ENCODE results near the gene GPA33. TPM values are rescaled to one million over a fixed set of nuclear protein-coding genes. Genes with fewer than 3 reads are reported as not detected.
"Not testable (repeated sequence)": the region's sequence is repeated elsewhere in the genome, so short reads cannot be mapped to it uniquely, and the experiment has no call there.

GPA33 gene
- polyA plus RNA-seq, 3 donors from 2014 or later: 6.7 to 23.8 (median 7.7) TPM

DNA sequence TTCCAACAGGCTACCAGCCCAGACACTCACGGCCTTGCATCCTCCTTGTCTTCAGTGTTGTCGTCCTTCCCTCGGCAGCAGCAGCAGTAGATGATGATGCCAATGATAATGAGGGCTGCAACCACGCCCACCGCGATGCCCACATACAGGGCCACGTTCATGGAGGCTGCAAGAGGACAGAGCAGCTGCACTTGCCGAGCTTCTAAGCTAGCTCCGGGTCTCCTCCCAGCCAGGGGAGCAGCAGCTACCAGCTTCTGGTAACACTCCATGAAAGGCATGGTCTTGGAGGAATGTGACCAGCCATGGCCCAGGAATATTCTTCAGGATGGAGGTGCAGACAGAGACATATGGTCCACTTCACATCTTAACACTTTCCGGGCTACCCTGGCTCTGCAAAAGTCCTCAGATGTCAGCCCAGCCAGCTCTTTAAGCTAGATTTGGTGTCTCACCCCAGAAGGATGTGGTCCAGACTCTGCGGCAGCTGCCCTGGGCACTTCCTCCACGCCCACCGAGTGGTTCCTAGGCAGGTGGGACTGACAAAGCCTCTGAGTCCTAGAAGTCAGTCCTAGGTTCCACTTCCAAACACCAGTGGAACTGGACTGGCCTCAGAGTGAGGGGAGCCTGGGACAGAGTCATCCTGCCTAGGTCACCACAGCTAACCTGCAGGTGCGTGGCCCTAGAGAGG, 35.1 kb downstream of the GPA33 start:
- H3K9me3 Mint-ChIP-seq: no peaks in the 10 kb centered on the region
- peaks cover 4 to 12% (median 9%) of the 10 kb centered on the region in 3 donors for H3K36me3 Mint-ChIP-seq
- peak in 2 of 3 donors; percentile 27 to 32 for DNase-seq
- peaks cover 22 to 30% of the 10 kb centered on the region in 2 donors for H3K4me1 Mint-ChIP-seq
- peaks cover 0 to 2% (median 0%) of the 10 kb centered on the region in 3 donors for H3K27me3 Mint-ChIP-seq (ENCODE audit: low read depth in 3 of 3)
- peak overlapping the region in 1 of 6 donors; percentile 79 for H3K27ac Mint-ChIP-seq
- H3K4me3 Mint-ChIP-seq: peak overlapping the region in 1 of 5 donors; percentile 49

DNA sequence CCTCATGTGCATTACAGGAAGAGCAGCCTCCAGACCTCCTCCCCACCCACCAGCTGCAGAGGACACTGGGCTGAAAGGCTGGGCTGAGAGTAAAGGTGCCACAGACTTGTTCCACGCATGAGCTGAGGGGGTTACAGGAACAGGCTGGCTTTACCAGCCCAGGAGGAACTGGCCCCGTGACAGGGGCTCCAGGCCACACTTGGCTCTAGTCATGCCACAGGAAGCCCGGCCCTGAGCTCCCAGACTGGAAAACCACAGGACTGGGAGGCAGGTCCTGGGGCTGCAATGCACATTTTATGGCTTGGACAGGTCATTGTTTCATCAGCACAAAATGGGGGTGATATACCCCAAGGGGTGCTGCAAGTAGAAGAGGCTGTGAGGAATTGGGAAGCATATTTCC, 35.6 kb downstream of the GPA33 start:
- Mint-ChIP-seq H3K4me1 (peaks cover 22 to 30% of the 10 kb centered on the region in 2 donors), H3K4me3 (peak overlapping the region in 1 of 5 donors; percentile 49), H3K36me3 (peaks cover 4 to 12% (median 9%) of the 10 kb centered on the region in 3 donors), H3K27me3 (ENCODE audit: low read depth in 3 of 3) (peaks cover 0 to 2% (median 0%) of the 10 kb centered on the region in 3 donors), H3K27ac (no peak overlapping the region), H3K9me3 (no peaks in the 10 kb centered on the region)
- no peak for DNase-seq

- no peak overlapping the region for H3K27ac Mint-ChIP-seq
- DNase-seq: no peak
- no peak overlapping the region for H3K4me3 Mint-ChIP-seq
- H3K27me3 Mint-ChIP-seq (ENCODE audit: low read depth in 3 of 3): peaks cover 0 to 2% (median 0%) of the 10 kb centered on the region in 3 donors
- H3K9me3 Mint-ChIP-seq: no peaks in the 10 kb centered on the region
- H3K4me1 Mint-ChIP-seq: peaks cover 16 to 24% of the 10 kb centered on the region in 2 donors
- peaks cover 4 to 12% (median 9%) of the 10 kb centered on the region in 3 donors for H3K36me3 Mint-ChIP-seq
Observed at GRCh38 chr1:167052389-167052788, 37.8 kb downstream of the GPA33 start.

DNA sequence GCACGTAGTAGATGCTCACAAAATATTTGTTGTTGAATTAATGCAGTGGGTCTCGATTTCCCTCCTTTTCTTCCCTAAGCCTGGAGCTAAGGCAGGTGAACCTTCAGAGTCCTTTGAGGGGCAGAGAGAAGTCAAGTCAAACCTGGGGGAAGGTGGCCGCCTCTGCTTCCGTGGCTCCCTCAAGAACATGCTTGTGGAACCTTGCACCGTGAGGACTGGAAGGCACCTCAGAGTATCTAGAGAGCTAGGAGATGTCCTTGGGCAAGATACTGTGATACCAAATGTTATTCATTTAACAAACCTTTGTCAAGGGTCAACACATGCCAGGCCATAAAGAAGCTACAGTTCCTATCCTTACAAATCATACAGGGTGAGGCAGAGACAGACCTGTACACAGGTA, 38.3 kb downstream of the GPA33 start:
- no peak for DNase-seq
- Mint-ChIP-seq H3K27me3 (ENCODE audit: low read depth in 3 of 3) (peaks cover 0 to 2% (median 0%) of the 10 kb centered on the region in 3 donors), H3K36me3 (peaks cover 4 to 12% (median 9%) of the 10 kb centered on the region in 3 donors), H3K27ac (no peak overlapping the region), H3K4me1 (peaks cover 16 to 24% of the 10 kb centered on the region in 2 donors), H3K9me3 (no peaks in the 10 kb centered on the region), H3K4me3 (no peak overlapping the region)

DNA sequence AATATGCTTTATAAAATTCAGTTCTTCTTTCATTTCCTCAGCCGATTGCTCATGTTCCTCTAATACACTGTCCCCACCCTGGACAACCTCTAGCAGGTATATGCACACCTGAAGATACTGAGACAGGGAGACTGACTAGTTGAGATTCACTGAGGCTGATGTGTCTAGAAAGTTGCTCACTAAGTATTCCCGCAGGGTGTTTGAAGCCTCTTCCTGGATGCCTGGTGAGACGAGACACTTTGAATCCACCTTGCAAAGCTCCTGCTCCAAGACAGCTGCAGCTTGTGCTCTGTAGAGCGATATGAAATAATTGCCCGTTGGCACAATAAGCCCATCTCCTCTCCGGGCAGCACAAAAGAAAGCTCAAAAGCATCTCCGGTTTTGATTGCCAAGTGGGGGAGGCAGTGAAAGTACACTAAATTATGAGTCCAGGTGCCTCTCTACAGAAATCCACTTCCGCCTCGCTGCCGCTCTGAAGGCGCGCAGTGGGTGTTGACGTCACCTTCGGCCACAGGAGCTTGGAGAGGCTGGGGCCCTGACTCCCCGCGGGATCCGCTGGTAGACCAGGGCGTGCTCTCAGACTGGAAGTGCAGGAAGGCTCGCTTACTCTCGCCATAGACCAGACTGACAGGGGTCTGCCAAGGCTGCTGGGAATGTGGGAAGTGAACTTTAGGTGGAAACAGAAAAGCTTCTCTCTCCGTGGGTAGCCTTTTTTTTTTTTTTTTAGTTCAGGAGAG, 46.3 kb downstream of the GPA33 start:
- Mint-ChIP-seq H3K4me1 (peaks cover 12 to 14% of the 10 kb centered on the region in 2 donors), H3K36me3 (no peaks in the 10 kb centered on the region), H3K9me3 (no peaks in the 10 kb centered on the region), H3K4me3 (peak overlapping the region; percentile 82 to 87 (median 86)), H3K27me3 (ENCODE audit: low read depth in 3 of 3) (peaks cover 0 to 6% (median 2%) of the 10 kb centered on the region in 3 donors), H3K27ac (peak overlapping the region in 5 of 6 donors; percentile 4 to 63 (median 59))
- DNase-seq: peak; percentile 55 to 62 (median 56)

DNA sequence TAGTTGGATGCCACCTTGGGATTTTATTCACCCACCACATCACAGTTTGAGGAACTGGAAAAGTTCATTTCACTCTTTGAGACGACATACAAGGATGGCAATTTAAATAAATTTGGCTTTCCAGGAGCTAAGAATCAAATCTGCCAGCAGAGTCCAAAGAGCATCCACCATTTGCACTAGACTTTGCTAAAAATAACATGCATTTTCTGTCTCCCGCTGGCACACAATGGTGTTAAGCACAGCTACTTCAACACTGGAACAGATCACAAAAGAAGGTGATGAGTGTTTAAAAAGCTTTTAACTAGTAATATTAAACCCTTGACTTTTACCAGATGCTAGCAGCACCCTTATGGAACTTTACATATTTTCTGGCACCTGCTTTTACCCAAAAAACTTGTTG, 56.5 kb downstream of the GPA33 start:
- Mint-ChIP-seq H3K9me3 (no peaks in the 10 kb centered on the region), H3K27ac (no peak overlapping the region), H3K36me3 (no peaks in the 10 kb centered on the region), H3K4me3 (no peak overlapping the region), H3K4me1 (no peaks in the 10 kb centered on the region), H3K27me3 (ENCODE audit: low read depth in 3 of 3) (peaks cover 1 to 9% (median 7%) of the 10 kb centered on the region in 3 donors)
- no peak for DNase-seq

DNA sequence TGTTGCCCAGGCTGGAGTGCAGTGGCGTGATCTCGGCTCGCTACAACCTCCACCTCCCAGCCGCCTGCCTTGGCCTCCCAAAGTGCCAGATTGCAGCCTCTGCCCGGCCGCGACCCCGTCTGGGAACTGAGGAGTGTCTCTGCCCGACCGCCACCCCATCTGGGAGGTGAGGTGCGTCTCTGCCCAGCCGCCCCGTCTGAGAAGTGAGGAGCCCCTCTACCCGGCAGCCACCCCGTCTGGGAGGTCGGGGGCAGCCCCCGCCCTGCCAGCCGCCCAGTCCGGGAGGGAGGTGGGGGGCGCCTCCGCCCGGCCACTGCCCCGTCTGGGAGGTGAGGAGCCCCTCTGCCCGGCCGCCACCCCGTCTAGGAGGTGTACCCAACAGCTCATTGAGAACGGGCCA, 60.6 kb downstream of the GPA33 start:
- H3K4me3 Mint-ChIP-seq, H3K27ac Mint-ChIP-seq, H3K9me3 Mint-ChIP-seq, H3K36me3 Mint-ChIP-seq, DNase-seq, H3K4me1 Mint-ChIP-seq: not testable (repeated sequence)
- H3K27me3 Mint-ChIP-seq (ENCODE audit: low read depth in 3 of 3): peaks cover 0 to 20% (median 9%) of the 10 kb centered on the region in 3 donors

DNA sequence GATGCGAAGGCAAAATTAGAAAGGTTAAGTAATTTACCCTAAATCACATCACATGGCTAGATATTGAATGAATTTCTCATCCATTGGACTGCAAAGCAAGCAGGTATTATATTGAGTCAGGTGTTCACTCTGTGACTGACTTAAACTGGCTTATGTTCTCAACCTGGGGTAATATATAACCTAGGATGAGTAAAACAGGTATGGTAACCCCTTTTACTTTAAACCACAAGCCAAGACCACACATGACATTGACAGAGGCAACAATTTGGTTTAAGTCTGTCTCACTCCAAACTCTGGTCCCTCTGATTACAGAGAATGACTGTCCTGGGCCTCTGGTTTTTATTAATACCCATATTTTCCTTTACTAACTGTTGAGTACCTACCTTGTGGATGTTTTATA, 67.8 kb downstream of the GPA33 start:
- DNase-seq: no peak
- Mint-ChIP-seq H3K4me1 (no peaks in the 10 kb centered on the region), H3K27me3 (ENCODE audit: low read depth in 3 of 3) (peaks cover 0 to 12% (median 2%) of the 10 kb centered on the region in 3 donors), H3K36me3 (no peaks in the 10 kb centered on the region), H3K9me3 (peaks cover 0 to 2% (median 0%) of the 10 kb centered on the region in 6 donors), H3K4me3 (no peak overlapping the region), H3K27ac (no peak overlapping the region)

- Mint-ChIP-seq H3K9me3 (no peaks in the 10 kb centered on the region), H3K27me3 (ENCODE audit: low read depth in 3 of 3) (peaks cover 3 to 5% (median 5%) of the 10 kb centered on the region in 3 donors), H3K4me3 (no peak overlapping the region), H3K4me1 (no peaks in the 10 kb centered on the region), H3K36me3 (no peaks in the 10 kb centered on the region), H3K27ac (no peak overlapping the region)
- no peak for DNase-seq
Observed at GRCh38 chr1:167016100-167016750, 74.0 kb downstream of the GPA33 start.

DNA sequence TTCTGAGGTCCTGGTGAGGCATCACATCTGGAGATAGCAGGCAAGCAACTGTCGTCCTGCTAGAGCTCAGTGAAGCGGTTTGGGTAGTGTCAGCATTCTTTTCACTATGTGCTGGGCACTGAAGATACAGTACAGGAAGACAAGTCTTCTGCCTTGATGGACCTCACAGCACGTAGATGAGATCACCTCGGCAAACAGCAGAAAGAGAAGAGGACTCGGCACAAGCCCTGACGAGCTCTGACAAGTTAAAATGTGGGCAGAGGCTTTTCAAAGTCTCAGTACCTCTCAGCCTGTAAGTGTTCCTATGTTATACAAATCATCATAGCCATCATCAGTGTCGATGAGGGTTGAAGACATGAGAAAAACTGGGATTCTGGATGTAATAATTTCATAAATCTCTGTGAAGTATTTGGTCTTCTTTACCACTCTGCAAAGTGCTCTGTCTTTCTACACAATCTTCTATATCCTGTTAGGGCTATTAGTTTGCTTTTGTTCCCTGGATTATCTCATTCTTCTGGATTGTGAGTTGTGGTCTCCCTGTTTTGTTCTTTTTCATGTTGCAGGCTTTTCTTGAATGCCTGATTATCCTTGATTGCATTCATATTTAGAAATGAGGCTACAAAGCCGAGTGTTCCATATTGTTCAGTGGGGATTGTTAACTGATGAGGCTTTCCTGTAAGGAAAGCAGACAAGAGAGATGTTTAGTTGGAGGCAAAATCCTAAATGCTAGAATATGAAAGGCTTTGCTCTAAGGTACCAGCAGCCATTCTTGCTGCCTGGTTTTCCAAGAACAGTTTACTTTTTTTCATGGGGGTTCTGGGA, 76.9 kb downstream of the GPA33 start:
- no peaks in the 10 kb centered on the region for H3K4me1 Mint-ChIP-seq
- no peak overlapping the region for H3K27ac Mint-ChIP-seq
- no peak for DNase-seq
- no peaks in the 10 kb centered on the region for H3K36me3 Mint-ChIP-seq
- H3K27me3 Mint-ChIP-seq (ENCODE audit: low read depth in 3 of 3): peaks cover 5 to 13% (median 9%) of the 10 kb centered on the region in 3 donors
- no peaks in the 10 kb centered on the region for H3K9me3 Mint-ChIP-seq
- no peak overlapping the region for H3K4me3 Mint-ChIP-seq

- H3K27me3 Mint-ChIP-seq (ENCODE audit: low read depth in 3 of 3): peaks cover 5 to 13% (median 9%) of the 10 kb centered on the region in 3 donors
- H3K36me3 Mint-ChIP-seq: no peaks in the 10 kb centered on the region
- no peaks in the 10 kb centered on the region for H3K4me1 Mint-ChIP-seq
- H3K27ac Mint-ChIP-seq: no peak overlapping the region
- H3K9me3 Mint-ChIP-seq: no peaks in the 10 kb centered on the region
- H3K4me3 Mint-ChIP-seq: no peak overlapping the region
- DNase-seq: no peak
Observed at GRCh38 chr1:167012570-167012969, 77.6 kb downstream of the GPA33 start.

GRCh38 chr1:167011560-167012191, 78.5 kb downstream of the GPA33 start:
- Mint-ChIP-seq H3K4me3 (no peak overlapping the region), H3K4me1 (no peaks in the 10 kb centered on the region), H3K36me3 (no peaks in the 10 kb centered on the region), H3K27me3 (ENCODE audit: low read depth in 3 of 3) (peaks cover 5 to 13% (median 9%) of the 10 kb centered on the region in 3 donors), H3K9me3 (no peaks in the 10 kb centered on the region), H3K27ac (no peak overlapping the region)
- no peak for DNase-seq

- Mint-ChIP-seq H3K4me1 (no peaks in the 10 kb centered on the region), H3K27me3 (ENCODE audit: low read depth in 3 of 3) (peaks cover 0 to 1% (median 0%) of the 10 kb centered on the region in 3 donors), H3K27ac (no peak overlapping the region), H3K9me3 (peaks cover 0 to 4% (median 0%) of the 10 kb centered on the region in 6 donors), H3K36me3 (no peaks in the 10 kb centered on the region), H3K4me3 (no peak overlapping the region)
- DNase-seq: no peak
Observed at GRCh38 chr1:167003711-167004110, 86.5 kb downstream of the GPA33 start.

Measured in immature natural killer cell (primary cell).